NCI-H2171 (cell line): ENCODE data around the gene PRIM2.
"Not testable (repeated sequence)": the region's sequence is repeated elsewhere in the genome, so short reads cannot be mapped to it uniquely, and the experiment has no call there.

Experiments used
- DNase-seq: peaks from one replicate; lab custom pipeline; 2025; lab: John Stamatoyannopoulos, UW

PRIM2 gene

DNA sequence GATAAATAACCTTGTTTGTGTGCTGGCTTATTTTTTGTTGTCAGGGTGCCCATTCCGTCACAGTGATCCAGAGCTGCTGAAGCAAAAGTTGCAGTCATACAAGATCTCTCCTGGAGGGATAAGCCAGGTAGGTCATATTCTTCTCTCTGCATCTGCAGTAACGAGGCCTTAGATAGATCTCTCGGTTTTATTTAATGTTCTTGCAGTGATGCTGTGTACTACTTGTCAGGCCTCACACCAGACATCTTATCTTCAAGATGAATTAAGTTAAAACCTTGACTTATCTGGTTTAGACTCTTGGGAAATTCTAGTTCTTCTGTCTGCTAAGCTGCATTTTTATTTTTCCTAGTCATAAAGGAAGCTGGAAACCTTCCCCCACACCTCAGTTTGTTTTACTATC, 288.9 kb downstream of the PRIM2 start:
- not testable (repeated sequence) for DNase-seq

DNA sequence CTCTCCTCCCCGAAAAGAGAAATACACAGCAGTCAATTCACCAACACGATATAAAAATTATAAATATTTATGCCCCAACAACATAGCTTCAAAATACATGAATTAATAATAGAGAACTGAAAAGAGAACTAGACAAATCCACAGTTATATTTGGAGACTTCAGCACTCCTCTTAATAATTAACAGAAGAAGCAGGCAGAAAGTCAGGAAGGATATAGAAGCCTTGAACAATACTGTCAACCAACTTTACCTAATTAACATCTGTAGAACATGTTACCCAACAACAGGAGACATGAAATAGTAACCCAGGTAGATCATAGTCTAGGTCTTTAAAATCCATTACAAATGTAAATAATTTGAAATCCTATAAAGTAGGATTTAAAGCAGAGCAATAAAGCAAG, 293.2 kb downstream of the PRIM2 start:
- DNase-seq = not testable (repeated sequence)

DNA sequence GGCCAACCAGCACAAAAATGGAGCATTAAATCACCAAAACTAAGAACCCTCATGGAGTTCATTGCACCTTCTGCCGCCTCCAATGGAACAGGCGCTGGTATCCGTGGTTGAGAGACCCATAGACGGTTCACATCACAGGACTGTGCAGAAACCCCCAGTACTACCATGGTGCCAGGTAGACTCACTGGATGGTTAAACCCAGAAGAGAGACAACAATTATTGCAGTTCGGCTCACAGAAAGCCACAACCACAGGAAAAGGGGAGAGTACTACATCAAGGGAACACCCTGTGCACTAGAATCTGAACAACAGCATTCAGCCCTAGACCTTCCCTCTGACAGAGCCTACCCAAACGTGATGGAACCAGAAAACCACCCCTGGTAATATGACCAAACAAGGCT, 301.5 kb downstream of the PRIM2 start:
- DNase-seq = not testable (repeated sequence)

DNA sequence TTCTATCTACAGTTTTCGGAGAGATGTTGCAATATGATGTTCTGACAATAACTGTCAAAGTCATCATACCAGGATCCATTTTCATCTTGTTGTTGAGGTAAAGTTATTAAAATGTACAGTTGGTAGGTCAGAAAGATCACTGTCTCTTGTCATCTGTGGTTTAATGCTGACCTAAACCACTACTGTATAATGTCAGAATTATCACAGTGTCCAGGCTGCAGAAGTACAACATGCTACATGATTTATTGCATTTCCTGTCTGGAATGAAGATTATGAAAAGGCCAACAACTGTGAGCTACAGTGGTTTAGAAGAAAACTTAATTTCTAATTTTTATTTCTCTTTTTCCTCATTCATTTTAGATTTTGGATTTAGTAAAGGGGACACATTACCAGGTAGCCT, 314.3 kb downstream of the PRIM2 start:
- DNase-seq = not testable (repeated sequence)

DNA sequence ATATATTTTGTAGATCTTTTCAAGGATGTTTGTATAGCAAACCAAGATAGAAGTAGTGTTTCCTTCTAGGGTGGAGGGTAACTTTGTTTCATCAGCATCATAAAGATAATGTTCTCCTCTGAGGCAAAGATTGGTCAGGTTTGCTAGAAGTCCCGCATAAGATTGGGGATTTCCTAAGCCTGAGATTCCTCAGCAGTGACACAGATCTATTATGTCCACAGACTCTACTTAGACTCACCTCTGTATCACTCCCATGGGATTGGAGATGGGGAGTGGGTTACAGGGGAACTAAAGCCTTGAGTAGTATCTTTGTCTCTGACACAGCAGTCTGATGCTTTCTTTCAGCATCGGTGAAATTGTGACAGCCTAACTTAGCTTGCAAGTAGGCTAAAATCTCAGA, 341.1 kb downstream of the PRIM2 start:
- not testable (repeated sequence) for DNase-seq

DNA sequence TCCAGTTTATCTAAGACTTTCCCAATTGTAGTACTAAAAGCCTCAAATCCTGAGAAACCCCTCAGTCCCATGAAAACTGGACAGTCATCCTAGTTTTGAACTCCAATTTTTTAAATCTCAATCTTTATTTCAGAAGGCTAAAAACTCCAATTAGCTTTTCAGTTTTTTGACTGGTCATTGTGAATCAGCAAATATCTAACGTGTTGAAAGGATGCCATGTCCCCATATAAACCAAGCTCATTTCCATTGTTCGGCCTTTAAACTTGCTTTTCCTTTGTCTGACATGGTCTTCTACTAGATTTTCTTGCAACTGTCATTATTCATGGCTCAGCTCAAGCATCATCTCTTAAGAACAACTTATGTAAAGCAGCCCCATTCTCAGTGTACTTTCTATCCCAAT, 342.4 kb downstream of the PRIM2 start:
- DNase-seq = not testable (repeated sequence)

DNA sequence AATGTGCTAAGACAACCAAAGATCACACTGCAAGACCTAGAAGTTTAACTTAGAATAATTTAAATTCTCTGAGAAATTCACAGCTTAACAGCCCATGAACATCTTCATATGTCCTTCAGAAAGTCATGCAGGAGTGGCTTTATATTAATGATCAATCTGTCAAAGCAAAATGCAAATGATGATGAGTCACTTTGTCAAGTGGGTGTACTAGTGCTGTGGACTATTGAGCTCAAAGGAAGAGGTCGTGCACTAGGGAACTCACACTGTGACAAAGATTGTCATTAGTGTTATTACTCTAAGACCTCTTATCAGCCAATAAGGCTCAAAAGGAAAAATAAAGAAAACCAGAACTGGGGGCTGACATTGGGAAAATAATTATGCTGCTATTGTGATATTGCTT, 343.5 kb downstream of the PRIM2 start:
- DNase-seq = not testable (repeated sequence)

DNA sequence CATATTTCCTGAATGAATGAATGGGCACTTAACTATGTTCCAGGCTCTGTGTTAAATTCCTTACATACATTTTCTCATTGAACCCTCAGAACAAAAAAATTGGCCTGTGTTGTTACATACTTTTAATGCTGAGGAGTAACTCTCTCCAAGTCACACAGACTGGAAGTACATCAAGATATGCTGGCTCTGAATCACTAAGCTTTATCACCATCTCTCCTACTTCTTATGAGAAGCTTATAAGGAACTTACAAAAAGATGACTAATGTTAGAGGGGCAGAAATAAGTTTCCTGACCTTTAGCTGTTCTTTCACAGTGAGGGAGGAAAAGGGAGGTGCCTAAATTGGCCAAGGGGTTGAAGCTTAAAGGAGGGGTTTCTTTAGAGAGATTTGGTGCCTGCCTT, 350.7 kb downstream of the PRIM2 start:
- DNase-seq = not testable (repeated sequence)

DNA sequence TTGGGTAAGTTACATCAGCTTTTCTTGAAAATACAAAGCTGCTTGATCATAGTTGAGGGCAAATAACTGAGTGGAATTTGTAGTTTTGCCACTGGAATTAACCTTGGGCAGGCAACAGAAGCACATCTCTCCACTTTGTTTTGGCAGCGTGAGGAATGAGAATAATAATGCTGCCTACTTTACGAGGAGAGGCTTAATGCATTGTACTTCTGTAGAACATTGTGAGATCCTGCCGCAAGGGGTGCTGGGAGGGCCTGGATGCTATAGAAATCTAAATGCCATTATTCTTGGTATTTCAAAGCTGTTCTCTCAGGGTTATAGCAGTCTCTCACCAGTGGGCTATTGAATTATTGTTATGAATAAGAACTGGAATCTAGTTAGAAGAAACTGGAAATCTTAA, 353.8 kb downstream of the PRIM2 start:
- DNase-seq = not testable (repeated sequence)

DNA sequence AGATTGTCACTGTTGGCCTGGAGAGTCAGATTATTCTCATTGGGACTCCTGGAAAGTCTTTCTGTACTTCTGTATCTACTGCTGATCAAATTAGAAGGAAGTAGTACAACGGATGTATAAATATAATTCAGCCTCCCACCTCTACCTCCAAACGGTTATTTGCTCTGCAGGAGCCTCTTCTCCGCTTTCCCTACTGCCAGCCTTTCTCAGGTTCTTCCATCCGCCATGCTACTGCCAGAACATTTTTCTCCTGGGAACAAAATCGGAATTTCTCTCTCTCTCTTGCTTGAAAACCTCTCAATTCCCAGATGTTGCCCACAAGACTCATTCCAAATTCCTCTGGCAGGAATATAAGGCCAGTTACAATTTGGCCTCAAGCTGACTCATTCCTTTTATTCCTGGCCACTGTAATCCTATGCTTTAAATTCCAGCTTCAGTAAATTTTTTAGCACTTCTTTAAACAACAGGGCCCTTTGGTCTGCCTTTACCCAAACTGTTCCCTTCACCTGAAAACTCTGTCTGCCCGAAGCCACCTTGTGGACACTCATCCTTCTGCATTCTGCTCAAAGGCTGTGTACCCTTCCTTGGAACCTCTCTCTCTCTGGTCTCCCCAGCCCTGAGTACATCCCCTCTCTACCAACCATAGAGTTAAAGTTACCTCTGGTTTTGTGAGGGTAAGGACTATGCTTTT, 354.7 kb downstream of the PRIM2 start:
- not testable (repeated sequence) for DNase-seq

DNA sequence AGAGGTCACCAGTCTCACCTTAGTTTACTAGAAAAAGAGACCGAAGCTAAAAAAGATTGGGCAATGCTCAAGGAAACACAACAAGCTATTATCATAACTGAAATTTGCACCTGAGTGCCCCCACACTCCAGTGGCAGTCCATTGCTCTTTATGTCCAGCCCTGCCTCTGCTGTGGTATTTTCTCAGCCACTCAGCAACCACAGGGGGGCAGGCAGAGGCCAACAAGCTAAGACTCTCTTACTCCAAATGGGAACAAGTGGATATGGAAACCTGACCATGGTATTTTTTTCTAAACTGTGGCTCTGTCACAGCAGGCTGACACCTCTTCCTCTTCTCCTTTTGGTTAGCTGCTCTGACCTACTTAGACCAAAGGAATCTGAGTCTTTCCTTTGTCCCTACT, 355.9 kb downstream of the PRIM2 start:
- not testable (repeated sequence) for DNase-seq

DNA sequence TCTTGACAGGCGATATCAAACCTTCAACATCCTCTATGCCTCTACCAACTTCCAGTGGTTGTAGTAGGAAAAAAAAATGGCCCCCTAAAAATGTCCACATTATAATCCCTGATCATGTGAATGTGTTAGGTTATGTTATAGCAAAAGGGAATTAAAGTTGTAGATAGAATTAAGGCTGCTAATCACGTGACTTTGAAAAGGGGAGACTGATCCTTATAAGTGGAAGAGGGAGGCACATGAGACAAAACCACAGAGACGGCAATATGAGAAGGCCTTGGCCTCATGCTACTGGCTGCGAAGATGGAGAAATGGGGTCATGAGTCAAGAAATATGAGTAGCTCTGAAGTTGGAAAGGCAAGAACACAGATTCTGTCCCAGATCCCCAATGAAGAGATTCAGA, 358.0 kb downstream of the PRIM2 start:
- DNase-seq = not testable (repeated sequence)

DNA sequence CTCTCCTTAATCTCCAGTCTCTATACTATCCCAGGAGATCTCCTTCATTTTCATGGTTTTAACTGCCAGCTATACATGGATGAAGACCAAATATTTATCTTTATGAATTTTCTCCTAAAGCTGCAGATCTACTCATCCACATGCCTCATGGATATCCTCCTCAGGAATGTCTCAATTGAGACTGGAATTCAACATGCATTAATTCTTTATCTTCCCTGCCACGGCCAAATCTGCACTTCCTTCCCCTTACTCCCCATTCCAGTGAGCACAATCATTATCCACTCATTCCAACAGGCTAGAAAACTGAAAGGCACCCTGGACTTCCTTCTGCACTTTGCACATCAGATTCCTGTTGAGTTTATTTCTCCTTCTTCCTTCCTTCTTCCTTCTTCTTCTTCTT, 379.0 kb downstream of the PRIM2 start:
- not testable (repeated sequence) for DNase-seq
